Upper lobe of left lung (tissue), 6 donors: ENCODE data around the gene INAFM1. TPM values are rescaled to one million over a fixed set of nuclear protein-coding genes. Genes with fewer than 3 reads are reported as not detected.
A peak's percentile ranks its signal among the peaks of the same experiment; 100 is the strongest.

Experiments
- ATAC-seq, 2 donors: fragments of 200-7000 bp; cut with Tn5 transposase; one replicate each; pipeline ENCODE4 v1.9.1; 2022; ENCODE audit warnings: mild to moderate bottlenecking in 2 of 2, moderate library complexity in 2 of 2; ENCODE audit not compliant: low FRiP score in 2 of 2
- DNase-seq, 2 donors: peaks; one replicate each; pipeline ENCODE4 v3.0.0-alpha.2; 2019 to 2020
- H3K27ac ChIP-seq, 4 donors: fragments of 200-600 bp; sonication (generic); one replicate each; pipeline ENCODE4 v1.5.1; 2016 to 2019
- H3K27me3 ChIP-seq, 4 donors: fragments of 200-600 bp; sonication (generic); one replicate each; pipeline ENCODE4 v1.5.1; 2017 to 2019
- H3K36me3 ChIP-seq, 4 donors: fragments of 200-600 bp; sonication (generic); one replicate each; pipeline ENCODE4 v1.5.1; 2016 to 2019
- H3K4me1 ChIP-seq, 4 donors: fragments of 200-600 bp; sonication (generic); one replicate each; pipeline ENCODE4 v1.5.1; 2018 to 2019
- H3K4me3 ChIP-seq, 4 donors: fragments of 200-600 bp; sonication (generic); one replicate each; pipeline ENCODE4 v1.5.1; 2017 to 2019; ENCODE audit warnings: mild to moderate bottlenecking in 2 of 4, moderate library complexity in 1 of 4
- H3K9me3 ChIP-seq, 4 donors: fragments of 200-600 bp; sonication (generic); one replicate each; pipeline ENCODE4 v1.5.1; 2018 to 2019
- EP300 ChIP-seq, 4 donors: sonication (generic); formaldehyde crosslinking; IDR thresholded peaks; one replicate each; pipeline ENCODE4 v1.5.1; 2017; ENCODE audit warnings: antibody characterized with exemption in 4 of 4, control low read depth in 2 of 4
- POLR2A ChIP-seq, 4 donors: fragments of 450-650 bp; IDR thresholded peaks; one replicate each; pipeline ENCODE4 v1.5.1; 2016 to 2017; ENCODE audit warnings: antibody characterized with exemption in 4 of 4, mild to moderate bottlenecking in 2 of 4
- POLR2AphosphoS5 ChIP-seq, 2 donors: sonication (generic); formaldehyde crosslinking; IDR thresholded peaks; one replicate each; pipeline ENCODE4 v1.5.1; 2017; ENCODE audit warnings: antibody characterized with exemption in 2 of 2
- WGBS, 2 donors: methylation state at CpG; one replicate each; pipeline ENCODE4 v1.1.5; 2017 to 2018; 5-methylcytosine and 5-hydroxymethylcytosine counted together
- total RNA-seq, 6 donors: library from RNA; depleted of rRNA in 4 of 6; stranded (reverse); fragments of >200 nt in 4 of 6; gene quantifications; one replicate each; pipeline versions ENCODE4 v1.1.0 to v1.2.1, GENCODE V29; 2016 to 2021
- TF ChIP-seq, protein P1 (sequence below), 6 experiments: fragments of 450-650 bp in 4 of 6; fragments of 200-600 bp in 2 of 6; sonication (generic) in 2 of 6; IDR thresholded peaks; one replicate each; pipeline ENCODE4 v1.5.1; 2016 to 2019; ENCODE audit warnings: antibody characterized with exemption in 6 of 6
- donor health status: DM: no; HTN: no; CAD: no; lungs with moderate emphysema.
- donor health status: DM: no; HTN: yes; CAD: no; lungs with severe emphysema.

INAFM1 gene
- total RNA-seq, 6 donors from 2014 or later, result 0.59 to 28.3 (median 22.4) TPM

DNA sequence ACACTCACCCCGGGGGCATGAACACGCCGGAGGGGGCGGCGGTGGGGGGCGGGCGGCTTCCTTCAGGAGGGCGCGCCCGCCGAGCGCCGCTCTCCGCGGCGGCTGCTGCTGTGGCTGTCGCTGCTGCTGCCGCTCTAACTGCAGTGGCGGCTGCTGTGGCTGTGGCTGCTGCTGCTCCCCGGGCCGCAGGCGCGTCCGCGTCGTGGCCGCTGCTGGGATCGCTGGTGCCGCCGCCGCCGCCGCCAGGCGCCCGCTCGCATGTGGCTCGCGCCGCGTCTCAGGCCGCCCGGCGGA, 43.8 kb upstream of the INAFM1 start, which contains the start of gene BBC3:
Gene BBC3, minus strand, starts transcription at position 279 of the 294 bp plus-strand sequence. CDS start 2,768 bp downstream, outside the sequence.
- Histone ChIP-seq H3K4me1 (peaks cover 41 to 69% (median 54%) of the 10 kb centered on the region in 4 donors), H3K27ac (peak within 1 kb of the TSS; percentile 98 to 100 (median 100)), H3K36me3 (no peaks in the 10 kb centered on the region), H3K27me3 (no peaks in the 10 kb centered on the region), H3K9me3 (no peaks in the 10 kb centered on the region), H3K4me3 (peak within 1 kb of the TSS; percentile 90 to 99 (median 99))
- no CpG with 5 or more reads among the region's 43 CpGs for WGBS, 2 donors
- no peak for DNase-seq
- no peak for ATAC-seq
- TF ChIP-seq EP300 (IDR thresholded peaks at IDR 0.05), result no peak
- peak in 3 of 4 donors; percentile 43 to 84 (median 73) for TF ChIP-seq POLR2A (IDR thresholded peaks at IDR 0.05)
- no peak for TF ChIP-seq POLR2AphosphoS5 (IDR thresholded peaks at IDR 0.05)

DNA sequence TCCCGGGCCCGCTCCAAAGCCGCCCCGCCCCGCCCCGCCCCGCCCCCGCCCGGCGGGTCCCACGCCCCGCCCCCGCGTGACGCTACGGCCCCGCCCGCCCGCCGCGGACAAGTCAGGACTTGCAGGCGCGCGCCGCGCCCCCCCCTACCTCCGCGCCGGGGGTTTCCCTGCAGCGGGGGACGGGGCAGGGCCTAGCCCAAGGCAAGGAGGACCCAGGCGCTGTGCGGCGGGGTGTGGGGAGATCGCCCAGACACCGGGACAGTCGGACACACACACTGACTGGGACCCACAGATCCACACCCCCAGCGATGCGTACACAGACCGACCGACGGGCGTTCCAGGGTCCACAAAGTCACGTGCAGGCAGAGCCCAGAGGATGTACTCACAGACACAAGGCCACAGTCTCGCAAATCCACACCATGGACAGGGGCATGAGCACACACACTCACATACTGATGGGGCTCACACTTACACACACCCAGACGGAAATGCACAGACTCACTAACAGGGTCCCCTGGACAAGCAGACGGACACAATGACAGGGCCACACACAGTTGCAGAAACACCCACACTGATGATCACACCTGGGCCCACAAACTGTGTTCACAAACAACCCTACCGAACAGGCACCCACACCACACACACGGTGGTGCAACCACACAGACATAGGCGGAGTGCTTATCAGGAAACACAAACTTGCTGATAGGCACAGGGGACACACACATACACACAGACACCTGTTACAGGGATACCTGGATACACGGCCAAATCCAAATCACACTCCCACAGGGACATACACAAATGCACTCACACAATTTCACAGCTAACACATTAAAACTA, 43.2 kb upstream of the INAFM1 start:
- 44 to 67% methylated on average over 4 to 7 of the region's 51 CpGs for WGBS, 2 donors

DNA sequence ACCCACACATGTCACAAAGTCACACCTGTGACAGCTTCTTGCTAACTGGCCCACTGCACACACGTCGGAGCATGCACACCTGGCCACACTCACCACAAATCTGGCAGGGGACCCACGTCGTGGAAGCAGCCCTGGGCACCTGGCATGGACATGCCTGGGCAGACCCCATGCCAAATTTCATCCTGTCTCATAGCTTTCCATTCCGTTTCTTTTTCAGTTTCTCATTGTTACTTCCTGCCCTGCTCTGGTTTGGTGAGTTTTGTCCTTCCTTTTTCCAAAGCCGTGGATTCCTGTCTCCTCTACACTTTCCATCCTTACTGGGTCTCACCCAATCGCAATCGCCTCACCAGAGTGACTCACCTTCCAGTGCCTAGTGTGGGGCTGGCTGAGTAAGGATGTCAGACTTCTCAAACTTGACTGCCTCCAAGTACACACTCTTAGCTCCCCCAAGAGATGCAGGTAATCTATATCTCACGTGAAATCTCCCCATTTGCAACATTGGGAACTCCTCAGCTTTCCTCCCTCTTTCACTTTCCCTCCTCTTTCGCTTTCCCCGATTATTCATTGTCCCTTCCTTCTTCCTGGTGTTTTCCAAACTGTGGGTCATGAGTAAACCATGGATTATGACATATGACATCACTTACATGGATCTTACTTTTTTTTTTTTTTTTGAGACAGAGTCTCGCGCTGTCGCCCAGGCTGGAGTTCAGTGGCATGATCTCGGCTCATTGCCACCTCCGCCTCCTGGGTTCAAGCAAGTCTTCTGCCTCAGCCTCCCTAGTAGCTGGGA, 42.1 kb upstream of the INAFM1 start:
- ATAC-seq (peak in 1 of 2 donors; percentile 44), DNase-seq (no peak)
- no peaks in the 10 kb centered on the region for H3K27me3 ChIP-seq
- H3K4me3 ChIP-seq, result peak overlapping the region in 1 of 4 donors; percentile 90
- H3K27ac ChIP-seq, result peak overlapping the region; percentile 33 to 100 (median 68)
- no peaks in the 10 kb centered on the region for H3K9me3 ChIP-seq
- H3K4me1 ChIP-seq, result peaks cover 27 to 51% (median 39%) of the 10 kb centered on the region in 4 donors
- no peaks in the 10 kb centered on the region for H3K36me3 ChIP-seq
- TF ChIP-seq POLR2AphosphoS5 (IDR thresholded peaks at IDR 0.05) (peak in 1 of 2 donors; percentile 6), EP300 (IDR thresholded peaks at IDR 0.05) (no peak)
- WGBS, 2 donors, result 45 to 46% methylated on average over 16 of the region's 16 CpGs

More for the DNA sequence above, 43.2 kb upstream of the INAFM1 start:
- Histone ChIP-seq H3K36me3 (no peaks in the 10 kb centered on the region), H3K4me3 (peak overlapping the region in 3 of 4 donors; percentile 90 to 99 (median 99)), H3K9me3 (no peaks in the 10 kb centered on the region), H3K27ac (peak overlapping the region; percentile 68 to 100 (median 98)), H3K27me3 (no peaks in the 10 kb centered on the region), H3K4me1 (peaks cover 39 to 63% (median 51%) of the 10 kb centered on the region in 4 donors)
- DNase-seq, result peak; percentile 95 to 99
- peak; percentile 71 to 74 for ATAC-seq
- peak in 2 of 4 donors; percentile 15 to 62 for TF ChIP-seq POLR2A (IDR thresholded peaks at IDR 0.05)
- TF ChIP-seq POLR2AphosphoS5 (IDR thresholded peaks at IDR 0.05), result peak in 1 of 2 donors; percentile 82
- TF ChIP-seq, protein P1, sequence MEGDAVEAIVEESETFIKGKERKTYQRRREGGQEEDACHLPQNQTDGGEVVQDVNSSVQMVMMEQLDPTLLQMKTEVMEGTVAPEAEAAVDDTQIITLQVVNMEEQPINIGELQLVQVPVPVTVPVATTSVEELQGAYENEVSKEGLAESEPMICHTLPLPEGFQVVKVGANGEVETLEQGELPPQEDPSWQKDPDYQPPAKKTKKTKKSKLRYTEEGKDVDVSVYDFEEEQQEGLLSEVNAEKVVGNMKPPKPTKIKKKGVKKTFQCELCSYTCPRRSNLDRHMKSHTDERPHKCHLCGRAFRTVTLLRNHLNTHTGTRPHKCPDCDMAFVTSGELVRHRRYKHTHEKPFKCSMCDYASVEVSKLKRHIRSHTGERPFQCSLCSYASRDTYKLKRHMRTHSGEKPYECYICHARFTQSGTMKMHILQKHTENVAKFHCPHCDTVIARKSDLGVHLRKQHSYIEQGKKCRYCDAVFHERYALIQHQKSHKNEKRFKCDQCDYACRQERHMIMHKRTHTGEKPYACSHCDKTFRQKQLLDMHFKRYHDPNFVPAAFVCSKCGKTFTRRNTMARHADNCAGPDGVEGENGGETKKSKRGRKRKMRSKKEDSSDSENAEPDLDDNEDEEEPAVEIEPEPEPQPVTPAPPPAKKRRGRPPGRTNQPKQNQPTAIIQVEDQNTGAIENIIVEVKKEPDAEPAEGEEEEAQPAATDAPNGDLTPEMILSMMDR (IDR thresholded peaks at IDR 0.05), result no peak

DNA sequence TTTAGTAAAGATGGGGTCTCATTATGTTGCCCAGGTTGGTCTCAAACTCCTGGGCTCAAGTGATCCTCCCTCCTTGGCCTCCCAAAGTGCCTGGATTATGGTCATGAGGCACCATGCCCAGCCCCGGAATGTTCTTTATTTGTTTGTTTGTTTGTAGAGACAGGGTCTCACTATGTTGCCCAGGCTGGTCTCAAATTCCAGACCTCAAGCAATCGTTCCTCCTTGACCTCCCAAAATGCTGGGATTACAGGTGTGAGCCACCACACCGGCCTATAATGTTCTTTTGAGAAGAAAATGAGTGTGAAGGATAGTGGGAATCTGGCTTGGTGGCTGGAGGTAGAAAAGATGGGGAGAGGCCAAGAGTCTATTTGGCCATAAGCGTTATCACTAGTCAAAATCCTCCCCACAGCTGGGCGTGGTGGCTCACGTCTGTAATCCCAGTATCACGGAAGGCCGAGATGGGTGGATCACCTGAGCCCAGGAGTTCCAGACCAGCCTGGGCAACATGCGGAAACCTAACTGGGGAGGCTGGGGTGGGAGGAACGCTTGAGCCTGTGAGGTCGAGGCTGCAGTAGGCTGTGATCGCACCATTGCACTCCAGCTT, 38.5 kb upstream of the INAFM1 start:
- H3K9me3 ChIP-seq, result no peaks in the 10 kb centered on the region
- ATAC-seq, result no peak
- H3K4me3 ChIP-seq, result no peak overlapping the region
- DNase-seq, result no peak
- H3K36me3 ChIP-seq, result no peaks in the 10 kb centered on the region
- TF ChIP-seq EP300 (IDR thresholded peaks at IDR 0.05) (no peak), POLR2AphosphoS5 (IDR thresholded peaks at IDR 0.05) (no peak), POLR2A (IDR thresholded peaks at IDR 0.05) (no peak)
- TF ChIP-seq, protein P1 (IDR thresholded peaks at IDR 0.05), result no peak
- no peak overlapping the region for H3K27ac ChIP-seq
- H3K27me3 ChIP-seq, result peaks cover 0 to 11% (median 8%) of the 10 kb centered on the region in 4 donors
- 90 to 93% methylated on average over 12 of the region's 12 CpGs for WGBS, 2 donors
- peaks cover 32 to 43% (median 36%) of the 10 kb centered on the region in 4 donors for H3K4me1 ChIP-seq

DNA sequence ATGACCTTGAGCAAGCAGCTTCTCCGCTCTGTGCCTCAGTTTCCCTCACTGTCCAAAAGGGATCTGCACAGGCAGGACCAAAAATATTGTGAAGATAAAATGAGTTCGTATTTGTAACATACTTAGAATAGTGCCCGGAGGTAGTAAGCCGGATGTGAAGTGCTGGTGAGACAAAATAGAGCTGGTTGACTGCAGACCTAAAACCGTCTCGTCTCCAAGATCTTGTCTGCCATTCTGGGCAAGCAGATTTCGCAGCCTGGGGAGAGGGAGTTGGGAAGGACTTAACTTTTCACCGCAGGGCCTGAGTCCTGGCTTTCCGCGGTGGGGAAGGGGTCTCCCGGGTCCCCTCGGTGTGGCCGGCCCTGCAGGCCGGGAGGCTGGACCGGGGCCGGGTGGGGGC, 35.5 kb upstream of the INAFM1 start:
- DNase-seq (no peak), ATAC-seq (no peak)
- H3K27me3 ChIP-seq, result peaks cover 0 to 11% (median 8%) of the 10 kb centered on the region in 4 donors
- no peaks in the 10 kb centered on the region for H3K36me3 ChIP-seq
- TF ChIP-seq POLR2AphosphoS5 (IDR thresholded peaks at IDR 0.05), result no peak
- TF ChIP-seq EP300 (IDR thresholded peaks at IDR 0.05), result no peak
- TF ChIP-seq, protein P1 (IDR thresholded peaks at IDR 0.05), result no peak
- no peak for TF ChIP-seq POLR2A (IDR thresholded peaks at IDR 0.05)
- WGBS, 2 donors, result 9 to 17% methylated on average over 11 to 12 of the region's 16 CpGs
- H3K9me3 ChIP-seq, result no peaks in the 10 kb centered on the region
- H3K4me1 ChIP-seq, result peaks cover 31 to 42% (median 39%) of the 10 kb centered on the region in 4 donors
- H3K4me3 ChIP-seq, result peak overlapping the region in 3 of 4 donors; percentile 32 to 38 (median 36)
- H3K27ac ChIP-seq, result no peak overlapping the region
